HL-60/S4 treated with phorbol 12-myristate 13-acetate at 8.2 ng/mL for 4 days and 3 days (cell line): ENCODE results near the gene C1orf105.

Source experiments
- in situ Hi-C: fragments of 300-500 bp; cut with MboI; formaldehyde crosslinking; loops from 2 replicates; pipeline ENCODE4 v1.15.0; 2022; ENCODE audit warnings: low sequenced_read_pairs

Gene C1orf105

DNA sequence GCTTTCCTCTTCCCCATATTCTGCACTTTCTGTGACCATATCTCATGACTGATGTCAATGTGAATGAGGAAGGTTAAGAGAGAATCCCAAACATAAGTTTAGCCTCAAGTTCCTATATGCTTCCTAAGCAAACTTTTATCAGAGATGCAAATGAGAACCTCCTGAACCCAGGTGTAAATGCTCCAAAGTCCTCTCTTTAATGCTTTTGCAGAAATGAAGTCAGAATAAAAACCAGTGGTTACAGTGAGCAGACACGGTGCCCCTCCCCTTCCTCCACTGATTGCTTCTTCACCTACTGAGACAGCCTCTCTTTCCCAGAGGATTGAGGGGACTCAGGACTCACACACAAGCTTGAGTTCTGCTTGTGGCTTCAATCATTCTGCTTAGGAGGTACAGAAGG, 35.0 kb downstream of the C1orf105 start:
- in situ Hi-C loops, result no loop called here

DNA sequence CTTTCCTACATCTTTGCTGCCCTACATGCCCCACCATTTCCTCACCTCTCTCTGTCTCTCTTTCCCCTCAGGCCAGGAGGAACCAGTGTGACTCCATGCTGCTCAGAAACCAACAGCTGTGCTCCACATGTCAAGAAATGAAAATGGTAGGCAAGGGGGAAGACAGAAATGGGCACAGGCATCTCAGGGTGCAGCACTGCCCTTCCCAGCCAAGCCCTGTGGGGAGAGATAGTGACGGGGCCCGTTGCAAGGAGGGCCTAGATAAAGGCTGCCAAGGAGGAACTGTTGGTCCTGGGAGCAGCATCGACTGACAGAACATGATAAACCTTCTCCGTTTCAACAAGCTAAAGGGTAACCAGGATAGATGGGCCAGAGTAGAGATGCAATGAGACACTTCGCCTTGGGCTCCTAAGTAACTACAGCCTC, 35.9 kb downstream of the C1orf105 start:
- in situ Hi-C loops, result no loop called here

- in situ Hi-C loops, result no loop called here
Observed at GRCh38 chr1:172457479-172458130, 37.1 kb downstream of the C1orf105 start.

- in situ Hi-C loops, result no loop called here
Observed at GRCh38 chr1:172460177-172460576, 39.7 kb downstream of the C1orf105 start.

GRCh38 chr1:172460887-172461315, 40.4 kb downstream of the C1orf105 start:
- in situ Hi-C loops, result no loop called here

- in situ Hi-C loops, result no loop called here
Observed at GRCh38 chr1:172465617-172466016, 45.1 kb downstream of the C1orf105 start.

GRCh38 chr1:172466795-172467407, 46.4 kb downstream of the C1orf105 start:
- in situ Hi-C loops, result no loop called here

- in situ Hi-C loops, result no loop called here
Observed at GRCh38 chr1:172467446-172467845, 47.0 kb downstream of the C1orf105 start.

GRCh38 chr1:172468296-172468695, 47.8 kb downstream of the C1orf105 start:
- in situ Hi-C loops, result no loop called here

DNA sequence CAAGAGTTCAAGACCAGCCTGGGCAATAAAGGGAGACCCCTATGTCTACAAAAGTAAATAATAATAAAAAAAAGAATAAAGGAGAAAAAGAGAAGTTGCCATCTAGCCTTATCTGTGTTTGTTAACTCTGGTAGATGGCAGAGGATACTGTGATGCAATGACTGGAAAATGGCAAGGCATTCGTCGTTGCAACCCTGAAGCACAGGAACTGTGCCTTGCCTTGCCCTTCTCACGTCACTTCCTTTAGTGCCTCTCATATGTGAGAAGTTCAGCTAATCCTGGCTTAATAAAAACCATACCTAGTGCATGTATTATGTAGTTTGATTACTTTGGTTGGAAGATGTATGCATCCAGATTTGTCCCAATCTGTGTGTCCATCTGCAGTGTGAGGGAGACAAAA, 49.2 kb downstream of the C1orf105 start:
- in situ Hi-C loops, result no loop called here

- in situ Hi-C loops, result no loop called here
Observed at GRCh38 chr1:172470149-172470548, 49.7 kb downstream of the C1orf105 start.

DNA sequence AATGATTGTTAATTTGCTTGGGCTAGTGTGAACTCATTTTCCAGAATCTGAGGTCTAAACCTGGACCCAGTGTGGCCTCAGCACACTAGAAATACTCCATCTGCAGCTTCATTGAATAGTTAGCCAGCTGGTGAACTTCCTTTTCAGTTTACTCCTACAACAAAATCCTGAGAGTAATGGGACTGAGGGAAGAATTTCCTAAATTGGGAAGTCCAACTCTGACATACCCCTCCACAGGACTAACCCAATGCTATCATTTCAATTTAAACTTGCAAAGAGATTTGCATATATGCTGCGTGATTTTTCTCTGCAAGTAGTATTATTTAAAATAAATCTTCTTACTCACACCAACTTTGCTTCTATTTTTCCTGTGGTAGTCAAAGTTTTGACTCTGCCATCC, 51.2 kb downstream of the C1orf105 start:
- in situ Hi-C loops, result no loop called here

DNA sequence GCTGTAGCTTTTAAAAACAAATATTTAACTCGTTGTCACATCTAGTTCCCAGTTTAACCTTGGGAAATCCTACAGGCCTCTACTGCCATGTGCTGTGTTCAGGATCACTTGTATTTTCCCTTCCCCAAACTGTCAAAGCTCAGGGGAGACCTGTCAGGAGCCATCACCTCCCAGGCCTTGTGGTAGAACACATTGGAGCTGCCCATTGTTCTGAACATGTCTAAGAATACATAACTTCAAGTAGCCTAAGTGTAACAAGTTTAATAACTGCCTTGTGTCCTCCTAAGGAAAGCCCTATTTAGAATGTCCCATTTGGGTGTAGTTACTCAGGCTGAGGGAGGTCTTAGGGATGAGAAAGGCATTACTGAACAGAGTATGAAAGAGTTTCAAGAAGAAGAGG, 52.0 kb downstream of the C1orf105 start:
- in situ Hi-C loops, result no loop called here

- in situ Hi-C loops, result no loop called here
Observed at GRCh38 chr1:172473302-172473701, 52.8 kb downstream of the C1orf105 start.

DNA sequence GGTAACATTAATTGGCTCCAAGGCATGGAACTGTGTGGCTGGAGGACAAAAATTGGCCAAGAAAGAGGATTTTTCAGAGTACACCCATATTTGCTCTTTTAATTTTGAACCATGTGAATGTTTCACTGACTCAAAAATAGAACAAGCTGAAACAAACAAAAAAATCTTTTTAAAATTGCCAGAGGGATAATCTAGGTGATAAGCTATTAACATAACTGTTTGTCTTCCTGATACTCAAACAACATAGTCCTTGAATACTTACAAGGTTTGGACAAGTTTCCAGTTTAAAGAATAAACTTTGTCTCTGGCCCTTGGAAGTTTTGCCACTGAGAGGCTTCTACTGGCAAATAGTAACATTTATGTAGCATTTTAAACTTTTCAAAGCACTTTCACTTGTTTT, 53.4 kb downstream of the C1orf105 start:
- in situ Hi-C loops, result no loop called here

DNA sequence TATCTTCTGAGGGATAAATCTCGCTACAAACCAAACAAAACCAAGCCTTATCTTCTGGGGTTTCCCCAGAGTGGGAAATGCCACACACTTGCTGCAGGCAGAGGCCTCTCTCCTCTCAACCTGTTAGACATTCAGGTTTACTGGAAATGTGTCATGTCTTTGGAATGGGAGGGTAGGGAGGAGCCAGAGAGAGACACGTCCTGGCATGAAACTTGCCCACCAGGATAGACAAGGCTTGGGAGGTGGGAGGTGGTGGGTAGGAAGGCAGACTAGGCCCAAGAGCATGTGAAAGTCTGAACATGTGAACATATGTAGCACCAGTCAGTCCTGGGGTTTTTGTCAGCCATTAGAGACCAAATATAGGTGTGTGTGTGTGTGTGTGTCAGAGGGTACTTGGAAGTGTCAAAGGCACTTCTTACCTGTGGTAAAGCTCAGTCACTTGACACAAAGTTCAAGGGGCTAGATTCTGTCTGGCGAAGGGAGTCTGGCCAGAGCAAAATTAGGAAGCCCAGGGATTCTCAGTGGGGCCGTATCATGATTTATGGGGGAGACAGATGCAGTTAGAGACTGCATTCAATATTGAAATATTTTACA, 55.8 kb downstream of the C1orf105 start:
- in situ Hi-C loops, result no loop called here

- in situ Hi-C loops, result no loop called here
Observed at GRCh38 chr1:172477216-172477615, 56.7 kb downstream of the C1orf105 start.

- in situ Hi-C loops, result no loop called here
Observed at GRCh38 chr1:172477741-172478140, 57.3 kb downstream of the C1orf105 start.

- in situ Hi-C loops, result no loop called here
Observed at GRCh38 chr1:172478485-172478884, 58.0 kb downstream of the C1orf105 start.

DNA sequence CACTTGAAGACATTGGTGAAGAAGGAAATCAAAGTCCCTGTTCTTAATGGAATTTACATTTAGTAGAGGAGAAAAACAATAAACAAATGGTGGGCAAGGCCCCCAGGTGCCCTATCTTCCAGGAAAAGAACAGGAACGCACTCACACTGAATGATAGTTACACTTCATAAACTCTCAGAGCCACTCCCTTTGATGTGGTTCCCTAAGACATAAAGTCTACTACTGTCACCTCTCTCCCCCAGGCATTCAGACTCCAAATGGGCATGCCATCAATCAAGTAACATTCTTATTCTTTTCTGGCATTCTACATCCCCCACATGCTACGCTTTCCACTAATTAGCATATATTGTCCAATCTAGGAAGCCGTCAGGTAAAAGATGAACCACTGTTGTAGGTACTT, 59.9 kb downstream of the C1orf105 start:
- in situ Hi-C loops, result no loop called here

DNA sequence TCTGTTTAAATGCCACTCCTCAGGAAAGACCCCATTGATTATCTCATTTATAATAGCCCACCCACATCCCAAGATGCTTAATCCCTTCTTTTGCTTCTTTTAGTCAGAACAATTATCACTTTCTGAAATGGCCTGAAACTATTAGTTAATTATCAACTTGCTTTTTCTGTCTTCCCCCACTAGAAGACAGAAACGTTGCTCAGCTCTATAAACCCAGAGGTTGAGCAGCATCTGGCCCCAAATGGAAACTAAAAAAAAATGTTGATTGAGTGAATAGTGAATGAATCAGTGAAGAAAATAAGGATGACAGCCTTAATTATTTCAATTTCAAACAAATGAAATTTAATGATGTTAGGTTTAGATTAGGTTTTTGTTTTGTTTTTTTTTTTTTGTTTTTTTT, 61.6 kb downstream of the C1orf105 start:
- in situ Hi-C loops, result no loop called here

DNA sequence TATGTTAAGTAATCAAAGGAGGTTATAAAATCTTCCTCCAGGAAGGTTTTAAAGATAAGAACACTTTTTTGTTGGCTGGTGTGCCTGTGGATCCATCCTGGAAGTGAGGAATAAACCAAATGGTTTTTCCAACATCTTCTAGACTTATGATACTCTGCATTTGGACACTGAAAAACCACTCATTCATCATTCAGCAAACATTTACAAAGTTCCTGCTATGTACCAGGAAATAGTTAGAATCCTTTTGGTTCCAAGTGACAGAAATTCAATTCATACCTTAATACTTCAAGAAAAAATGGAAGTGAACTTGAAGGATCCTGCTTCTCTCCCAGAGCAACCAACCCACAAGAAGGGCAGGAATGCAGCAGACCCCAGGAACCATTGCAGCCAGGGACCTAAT, 63.0 kb downstream of the C1orf105 start:
- in situ Hi-C loops, result no loop called here
